COLO668 (cell line): ENCODE results near the gene PLXDC2.
A peak's percentile ranks its signal among the peaks of the same experiment; 100 is the strongest.

Source experiments
- DNase-seq: peaks from one replicate; lab custom pipeline; 2025; ENCODE audit not compliant: unreplicated experiment; lab: John Stamatoyannopoulos, UW

Gene PLXDC2

GRCh38 chr10:20254078-20254477 lies 437.8 kb downstream of the PLXDC2 start:
- no peak for DNase-seq

DNA sequence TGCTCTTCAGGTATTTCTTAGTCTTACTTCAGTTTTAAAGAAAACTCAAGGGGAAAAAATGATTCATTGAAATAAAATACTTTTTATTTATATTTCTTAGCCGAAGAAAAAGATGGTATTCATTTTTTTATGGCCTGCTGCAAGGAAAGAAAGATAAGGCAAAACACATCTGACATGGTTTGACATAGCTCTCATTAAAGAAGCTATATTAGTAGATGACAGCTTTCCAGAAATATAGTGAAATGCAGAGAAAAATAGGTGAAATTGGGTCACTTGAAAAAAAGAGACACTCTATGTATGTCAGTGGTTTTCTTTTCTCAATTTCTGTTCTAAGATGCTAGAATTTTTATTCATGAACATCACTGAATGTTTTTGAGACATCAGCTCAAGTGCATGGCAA lies 438.3 kb downstream of the PLXDC2 start:
- DNase-seq: no peak

DNA sequence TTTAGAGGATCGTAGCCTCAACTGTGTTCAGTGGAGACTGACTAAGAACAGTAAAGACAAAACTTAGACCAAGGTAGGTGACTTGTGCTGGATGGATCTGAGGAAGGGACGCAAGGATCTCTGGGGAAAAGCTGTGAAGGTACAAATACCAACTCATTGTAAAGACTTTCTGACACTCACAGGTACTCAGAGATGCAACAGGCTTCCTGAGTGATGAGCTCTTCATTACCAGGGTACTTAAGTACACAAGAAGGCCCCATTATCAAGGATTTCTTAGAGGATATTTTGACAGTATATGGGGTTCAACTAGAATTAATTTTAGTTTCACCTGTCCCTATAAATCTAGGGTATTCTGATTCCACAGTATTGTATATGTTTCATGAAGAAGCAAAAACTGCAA lies 440.7 kb downstream of the PLXDC2 start:
- DNase-seq: no peak

DNA sequence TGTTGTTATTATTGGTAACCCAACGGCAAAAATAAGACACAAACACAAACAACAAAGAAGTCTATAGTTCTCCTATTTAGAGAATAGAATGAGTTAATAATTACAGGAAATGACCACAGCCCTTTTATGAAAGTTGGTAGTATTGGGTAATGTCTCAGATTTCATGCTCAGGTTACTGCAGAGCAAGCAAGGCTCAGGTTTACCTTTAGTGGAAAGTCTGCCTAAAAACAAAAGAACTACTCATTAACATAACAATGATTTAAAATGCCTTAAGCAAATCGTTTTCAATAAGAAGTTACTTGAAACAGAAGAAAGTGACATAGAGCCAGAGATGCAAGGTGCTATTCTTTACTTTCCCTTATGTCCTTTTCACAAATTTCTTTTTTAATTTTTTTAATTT lies 441.2 kb downstream of the PLXDC2 start:
- no peak for DNase-seq

GRCh38 chr10:20265146-20265545 lies 448.9 kb downstream of the PLXDC2 start:
- no peak for DNase-seq

DNA sequence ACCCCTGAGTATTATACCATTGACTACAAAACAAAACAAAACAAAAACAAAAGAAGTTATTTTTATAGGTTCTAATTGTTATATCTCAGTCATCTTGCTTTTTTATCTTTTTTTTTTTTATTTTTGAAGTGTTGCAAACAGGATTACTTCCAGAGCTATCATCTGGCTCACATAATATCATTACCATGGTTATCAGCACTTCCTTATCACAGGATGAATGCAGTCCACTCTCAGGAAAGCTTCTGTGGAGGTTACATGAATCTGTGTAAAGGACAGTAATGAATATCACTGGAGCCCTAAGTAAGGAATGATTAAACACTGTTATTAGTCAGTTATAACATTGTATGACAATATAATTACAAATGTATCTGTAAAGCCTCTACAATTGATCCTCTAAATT lies 451.5 kb downstream of the PLXDC2 start:
- no peak for DNase-seq

- DNase-seq: no peak
These were observed 455.3 kb downstream of the PLXDC2 start for GRCh38 chr10:20271490-20271889.

GRCh38 chr10:20272608-20273007 lies 456.4 kb downstream of the PLXDC2 start:
- no peak for DNase-seq

GRCh38 chr10:20274571-20274970 lies 458.3 kb downstream of the PLXDC2 start:
- no peak for DNase-seq

- peak; percentile 41 for DNase-seq
These were observed 460.1 kb downstream of the PLXDC2 start for GRCh38 chr10:20276127-20276979.

DNA sequence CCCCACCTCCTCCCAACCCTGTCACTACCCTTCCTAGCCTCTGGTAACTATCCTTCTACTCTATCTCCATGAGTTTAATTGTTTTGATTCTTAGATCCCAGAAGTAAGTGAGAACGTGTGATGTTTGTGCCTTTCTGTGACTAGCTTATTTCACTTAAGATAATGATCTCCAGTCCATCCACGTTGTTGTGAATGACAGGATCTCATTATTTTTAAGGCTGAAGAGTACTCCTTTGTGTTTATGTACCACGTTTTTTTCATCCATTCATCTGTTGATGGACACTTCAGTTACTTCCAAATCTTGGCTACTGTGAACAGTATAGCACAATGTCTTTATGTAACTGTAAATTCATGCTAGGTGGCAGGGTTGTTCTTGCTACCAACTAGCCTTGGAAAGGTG lies 461.6 kb downstream of the PLXDC2 start:
- no peak for DNase-seq

DNA sequence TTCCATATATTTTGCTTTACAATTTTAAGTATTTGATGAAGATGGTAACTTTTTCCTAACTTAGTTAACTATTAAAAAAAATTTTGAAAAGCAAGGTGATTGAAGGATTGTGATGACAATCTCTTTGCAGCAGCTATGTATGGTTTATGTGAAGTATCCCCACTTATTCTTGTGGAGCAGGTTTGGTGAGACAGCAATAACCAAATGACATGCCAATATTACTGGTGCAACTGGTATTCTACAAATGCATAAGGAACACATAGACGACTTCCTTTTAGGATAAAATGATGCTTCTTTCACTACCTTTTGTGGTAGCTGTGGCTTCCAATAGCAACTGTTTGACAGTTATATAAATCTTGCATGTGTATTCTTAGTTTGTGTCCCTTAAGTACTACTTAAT lies 465.3 kb downstream of the PLXDC2 start:
- DNase-seq: no peak

- no peak for DNase-seq
These were observed 471.4 kb downstream of the PLXDC2 start for GRCh38 chr10:20287586-20287985.

- DNase-seq: no peak
These were observed 471.8 kb downstream of the PLXDC2 start for GRCh38 chr10:20288060-20288459.

DNA sequence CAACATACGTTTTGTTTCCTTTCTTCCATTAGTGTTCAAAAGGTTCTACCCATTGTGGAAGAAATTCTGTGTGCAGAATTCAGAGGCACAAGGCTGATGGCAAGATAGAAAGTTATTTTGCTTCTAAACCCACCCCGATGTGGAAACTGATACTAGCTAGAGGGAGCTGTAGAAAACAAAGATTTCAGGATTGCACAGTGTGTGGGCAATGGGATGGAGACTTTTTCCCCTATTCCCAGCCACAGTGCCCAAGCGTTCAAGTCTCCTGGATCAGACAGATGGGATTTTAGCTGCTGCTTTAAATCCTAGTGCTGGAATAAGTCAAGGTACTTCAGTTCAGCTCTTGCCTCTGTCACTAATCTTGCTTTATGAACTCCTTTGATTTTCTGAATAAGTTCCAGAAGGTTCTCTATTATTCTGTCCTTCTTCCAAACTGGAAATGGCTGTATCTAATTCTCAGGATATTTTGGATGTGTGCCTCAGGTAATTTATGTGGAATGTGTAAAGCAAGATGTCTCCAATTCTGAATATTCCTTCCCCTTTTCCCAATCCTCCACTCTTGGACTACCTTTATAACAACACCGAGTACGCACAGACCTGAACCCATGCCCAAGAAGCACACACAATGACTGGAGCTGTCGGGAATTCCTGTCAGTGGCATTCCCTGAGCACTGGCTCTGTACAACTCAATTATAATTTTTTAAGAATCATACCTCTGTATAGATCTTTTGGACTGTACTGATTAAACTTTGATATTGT lies 473.0 kb downstream of the PLXDC2 start:
- DNase-seq: no peak

- DNase-seq: no peak
These were observed 482.2 kb downstream of the PLXDC2 start for GRCh38 chr10:20298417-20298816.

DNA sequence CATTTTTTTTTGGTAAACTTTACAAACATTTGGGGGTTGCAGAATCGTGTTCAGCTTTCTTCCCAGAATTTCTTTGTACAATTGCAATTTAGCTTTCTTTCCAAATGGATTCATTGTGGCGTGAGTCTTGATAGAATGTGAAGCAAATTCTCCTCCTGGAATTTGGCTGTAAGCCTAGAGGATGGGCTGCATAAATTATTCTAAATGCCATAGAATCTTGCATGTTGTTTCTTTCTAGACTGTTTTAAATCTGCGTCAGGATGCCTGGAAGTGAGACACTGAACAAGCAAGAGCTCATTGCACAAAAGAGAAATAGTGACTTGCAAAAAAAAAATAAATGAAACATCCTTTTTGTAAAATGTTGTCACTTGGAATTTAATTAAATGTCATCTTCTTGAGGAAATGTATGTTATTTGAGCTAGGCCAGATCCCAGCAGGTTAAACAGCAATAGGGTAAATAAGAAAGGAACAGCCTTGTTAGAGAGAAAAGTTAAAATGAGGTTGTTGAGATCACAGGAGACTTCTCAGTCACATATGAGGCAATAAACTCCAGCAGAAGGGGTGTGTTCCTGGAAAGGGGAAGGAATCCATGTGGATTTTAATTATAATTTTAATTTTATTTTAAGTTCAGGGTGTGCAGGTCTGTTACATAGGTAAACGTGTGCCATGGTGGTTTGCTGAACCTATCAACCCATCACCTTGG lies 483.0 kb downstream of the PLXDC2 start:
- DNase-seq: no peak

- no peak for DNase-seq
These were observed 484.5 kb downstream of the PLXDC2 start for GRCh38 chr10:20300735-20301134.

- peak; percentile 20 for DNase-seq
These were observed 485.8 kb downstream of the PLXDC2 start for GRCh38 chr10:20302033-20302432.

GRCh38 chr10:20303453-20304152 lies 487.4 kb downstream of the PLXDC2 start:
- peak; percentile 61 for DNase-seq

- no peak for DNase-seq
These were observed 497.4 kb downstream of the PLXDC2 start for GRCh38 chr10:20313665-20314064.
